HepG2 (cell line): ENCODE data around the gene ALG14.

Source experiments
- SP2 ChIP-seq: sonication (generic); formaldehyde crosslinking; IDR thresholded peaks from 2 replicates; pipeline ENCODE4 v1.5.1; 2020; ENCODE audit warnings: mild to moderate bottlenecking, missing genetic modification reagents
- ZSCAN29 ChIP-seq: sonication (generic); formaldehyde crosslinking; conservative IDR thresholded peaks from 2 replicates; pipeline ENCODE4 v1.4.0; 2020; ENCODE audit warnings: mild to moderate bottlenecking, missing genetic modification reagents
- TF ChIP-seq, protein P1 (sequence below): sonication (generic); formaldehyde crosslinking; IDR thresholded peaks from 2 replicates; pipeline ENCODE4 v1.4.0; 2020; ENCODE audit warnings: mild to moderate bottlenecking, missing genetic modification reagents
- TF ChIP-seq, protein P2 (sequence below): sonication (generic); formaldehyde crosslinking; IDR thresholded peaks from 2 replicates; pipeline ENCODE4 v1.5.1; 2020; ENCODE audit warnings: mild to moderate bottlenecking, missing genetic modification reagents, moderate library complexity
- TF ChIP-seq, protein P3 (sequence below): sonication (generic); formaldehyde crosslinking; conservative IDR thresholded peaks from 2 replicates; pipeline ENCODE4 v1.4.0; 2020; ENCODE audit warnings: missing genetic modification reagents
- TF ChIP-seq, protein P4 (sequence below): sonication (generic); formaldehyde crosslinking; IDR thresholded peaks from 2 replicates; pipeline ENCODE4 v1.9.0; 2022; ENCODE audit warnings: missing genetic modification reagents, mild to moderate bottlenecking, borderline replicate concordance

DNA sequence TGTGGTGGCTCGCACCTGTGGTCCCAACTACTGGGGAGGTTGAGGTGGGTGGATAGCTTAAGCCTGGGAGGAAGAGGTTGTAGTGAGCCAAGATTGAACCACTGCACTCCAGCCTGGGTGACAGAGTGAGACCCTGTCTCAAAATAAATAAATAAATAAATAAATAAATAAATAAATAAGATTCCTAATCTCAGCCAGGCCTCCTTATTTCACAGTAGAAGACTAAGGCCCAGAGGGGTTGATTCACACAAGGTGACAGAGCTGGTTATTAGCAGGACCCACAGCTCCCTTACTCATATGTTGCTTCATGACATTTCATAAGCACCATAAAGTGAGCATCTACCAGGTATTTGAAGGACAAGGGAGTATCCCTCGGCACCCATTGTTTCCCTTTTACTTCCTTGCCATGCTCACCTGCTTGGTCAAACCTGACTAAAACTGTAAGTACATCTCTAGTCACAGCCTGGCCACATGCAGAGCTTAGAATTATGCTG lies 32.7 kb downstream of the ALG14 start:
- TF ChIP-seq, protein P1, sequence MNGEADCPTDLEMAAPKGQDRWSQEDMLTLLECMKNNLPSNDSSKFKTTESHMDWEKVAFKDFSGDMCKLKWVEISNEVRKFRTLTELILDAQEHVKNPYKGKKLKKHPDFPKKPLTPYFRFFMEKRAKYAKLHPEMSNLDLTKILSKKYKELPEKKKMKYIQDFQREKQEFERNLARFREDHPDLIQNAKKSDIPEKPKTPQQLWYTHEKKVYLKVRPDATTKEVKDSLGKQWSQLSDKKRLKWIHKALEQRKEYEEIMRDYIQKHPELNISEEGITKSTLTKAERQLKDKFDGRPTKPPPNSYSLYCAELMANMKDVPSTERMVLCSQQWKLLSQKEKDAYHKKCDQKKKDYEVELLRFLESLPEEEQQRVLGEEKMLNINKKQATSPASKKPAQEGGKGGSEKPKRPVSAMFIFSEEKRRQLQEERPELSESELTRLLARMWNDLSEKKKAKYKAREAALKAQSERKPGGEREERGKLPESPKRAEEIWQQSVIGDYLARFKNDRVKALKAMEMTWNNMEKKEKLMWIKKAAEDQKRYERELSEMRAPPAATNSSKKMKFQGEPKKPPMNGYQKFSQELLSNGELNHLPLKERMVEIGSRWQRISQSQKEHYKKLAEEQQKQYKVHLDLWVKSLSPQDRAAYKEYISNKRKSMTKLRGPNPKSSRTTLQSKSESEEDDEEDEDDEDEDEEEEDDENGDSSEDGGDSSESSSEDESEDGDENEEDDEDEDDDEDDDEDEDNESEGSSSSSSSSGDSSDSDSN (CRISPR knock-in tag), result no peak
- TF ChIP-seq, protein P2, sequence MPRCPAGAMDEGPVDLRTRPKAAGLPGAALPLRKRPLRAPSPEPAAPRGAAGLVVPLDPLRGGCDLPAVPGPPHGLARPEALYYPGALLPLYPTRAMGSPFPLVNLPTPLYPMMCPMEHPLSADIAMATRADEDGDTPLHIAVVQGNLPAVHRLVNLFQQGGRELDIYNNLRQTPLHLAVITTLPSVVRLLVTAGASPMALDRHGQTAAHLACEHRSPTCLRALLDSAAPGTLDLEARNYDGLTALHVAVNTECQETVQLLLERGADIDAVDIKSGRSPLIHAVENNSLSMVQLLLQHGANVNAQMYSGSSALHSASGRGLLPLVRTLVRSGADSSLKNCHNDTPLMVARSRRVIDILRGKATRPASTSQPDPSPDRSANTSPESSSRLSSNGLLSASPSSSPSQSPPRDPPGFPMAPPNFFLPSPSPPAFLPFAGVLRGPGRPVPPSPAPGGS, result no peak
- TF ChIP-seq ZSCAN29 (CRISPR knock-in tag) (no peak), SP2 (CRISPR knock-in tag) (no peak)
- TF ChIP-seq, protein P3, sequence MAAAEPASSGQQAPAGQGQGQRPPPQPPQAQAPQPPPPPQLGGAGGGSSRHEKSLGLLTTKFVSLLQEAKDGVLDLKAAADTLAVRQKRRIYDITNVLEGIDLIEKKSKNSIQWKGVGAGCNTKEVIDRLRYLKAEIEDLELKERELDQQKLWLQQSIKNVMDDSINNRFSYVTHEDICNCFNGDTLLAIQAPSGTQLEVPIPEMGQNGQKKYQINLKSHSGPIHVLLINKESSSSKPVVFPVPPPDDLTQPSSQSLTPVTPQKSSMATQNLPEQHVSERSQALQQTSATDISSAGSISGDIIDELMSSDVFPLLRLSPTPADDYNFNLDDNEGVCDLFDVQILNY (CRISPR knock-in tag), result no peak
- TF ChIP-seq, protein P4, sequence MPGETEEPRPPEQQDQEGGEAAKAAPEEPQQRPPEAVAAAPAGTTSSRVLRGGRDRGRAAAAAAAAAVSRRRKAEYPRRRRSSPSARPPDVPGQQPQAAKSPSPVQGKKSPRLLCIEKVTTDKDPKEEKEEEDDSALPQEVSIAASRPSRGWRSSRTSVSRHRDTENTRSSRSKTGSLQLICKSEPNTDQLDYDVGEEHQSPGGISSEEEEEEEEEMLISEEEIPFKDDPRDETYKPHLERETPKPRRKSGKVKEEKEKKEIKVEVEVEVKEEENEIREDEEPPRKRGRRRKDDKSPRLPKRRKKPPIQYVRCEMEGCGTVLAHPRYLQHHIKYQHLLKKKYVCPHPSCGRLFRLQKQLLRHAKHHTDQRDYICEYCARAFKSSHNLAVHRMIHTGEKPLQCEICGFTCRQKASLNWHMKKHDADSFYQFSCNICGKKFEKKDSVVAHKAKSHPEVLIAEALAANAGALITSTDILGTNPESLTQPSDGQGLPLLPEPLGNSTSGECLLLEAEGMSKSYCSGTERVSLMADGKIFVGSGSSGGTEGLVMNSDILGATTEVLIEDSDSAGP (CRISPR knock-in tag), result no peak
